ENCODE measurements around the gene TCEA2. TPM values are rescaled to one million over a fixed set of nuclear protein-coding genes. Genes with fewer than 3 reads are reported as not detected.

Gene TCEA2
- total and polyA plus RNA-seq, 9 of the 15 experiments (the other 6 are each of a cell fraction or from before 2014, with no cell fraction given) = 1.4 to 28.7 (median 5.4) TPM

- TF ChIP-seq STAT6 (CRISPR knock-in tag; IDR thresholded peaks at IDR 0.05) (no peak), KLF13 (tag; IDR thresholded peaks at IDR 0.05; ENCODE audit: borderline replicate concordance, low read depth) (no peak), SETDB1 (IDR thresholded peaks at IDR 0.05; ENCODE audit: low read length) (no peak), NRF1 (conservative IDR thresholded peaks at IDR 0.05 in 1 of 2, IDR thresholded peaks at IDR 0.05 in 1 of 2) (peak; percentile 74 to 79), ARID4B (CRISPR knock-in tag; IDR thresholded peaks at IDR 0.05) (0 out of 2 replicates have a peak, but pooled peaks have one; percentile 27), ZNF146 (CRISPR knock-in tag; IDR thresholded peaks at IDR 0.05; ENCODE audit: unreplicated experiment) (no peak), RBFOX2 (IDR thresholded peaks at IDR 0.05; ENCODE audit: low read depth, low read length) (peak; percentile 28; the same call in 1 of the 2 replicates), ZNF140 (CRISPR knock-in tag; IDR thresholded peaks at IDR 0.05) (no peak), NBN (IDR thresholded peaks at IDR 0.05; ENCODE audit: low read depth) (no peak), HEY1 (CRISPR knock-in tag; IDR thresholded peaks at IDR 0.05; ENCODE audit: borderline replicate concordance) (no peak)
These were observed 8.9 kb upstream of the TCEA2 start (continued) for GRCh38 chr20:64053841-64054661.
